IPS-15b (cell line): ENCODE measurements around the gene FBXO38.
A peak's percentile ranks its signal among the peaks of the same experiment; 100 is the strongest.

Source experiments
- H3K27me3 ChIP-seq: one replicate; pipeline ENCODE4 v1.6.1; 2013; ENCODE audit warnings: low read length; ENCODE audit not compliant: control insufficient read depth, insufficient read depth
- H3K36me3 ChIP-seq: one replicate; pipeline ENCODE4 v1.6.1; 2013; ENCODE audit warnings: low read length; ENCODE audit not compliant: control insufficient read depth, insufficient read depth
- H3K4me1 ChIP-seq: one replicate; pipeline ENCODE4 v1.6.1; 2013; ENCODE audit warnings: mild to moderate bottlenecking, low read length; ENCODE audit not compliant: control insufficient read depth, insufficient read depth
- H3K4me3 ChIP-seq: one replicate; pipeline ENCODE4 v1.5.1; 2013; ENCODE audit warnings: low read depth, low read length
- H3K9ac ChIP-seq: one replicate; pipeline ENCODE4 v1.6.1; 2013; ENCODE audit warnings: low read depth, mild to moderate bottlenecking, low read length
- H3K9me3 ChIP-seq: one replicate; pipeline ENCODE4 v1.6.1; 2013; ENCODE audit warnings: mild to moderate bottlenecking, low read length; ENCODE audit not compliant: control insufficient read depth, insufficient read depth

Gene FBXO38

GRCh38 chr5:148364343-148364742 is 19.4 kb upstream of the FBXO38 start:
- H3K36me3 ChIP-seq, result no peaks in the 10 kb centered on the region
- no peak overlapping the region for H3K9ac ChIP-seq
- H3K4me3 ChIP-seq, result no peak overlapping the region
- no peaks in the 10 kb centered on the region for H3K9me3 ChIP-seq
- no peaks in the 10 kb centered on the region for H3K27me3 ChIP-seq
- no peaks in the 10 kb centered on the region for H3K4me1 ChIP-seq

- H3K4me1 ChIP-seq, result no peaks in the 10 kb centered on the region
- H3K4me3 ChIP-seq, result no peak overlapping the region
- no peak overlapping the region for H3K9ac ChIP-seq
- H3K9me3 ChIP-seq, result no peaks in the 10 kb centered on the region
- H3K27me3 ChIP-seq, result no peaks in the 10 kb centered on the region
- no peaks in the 10 kb centered on the region for H3K36me3 ChIP-seq
These were observed 15.5 kb upstream of the FBXO38 start for GRCh38 chr5:148368299-148368698.

GRCh38 chr5:148372166-148372725 is 11.5 kb upstream of the FBXO38 start:
- no peaks in the 10 kb centered on the region for H3K27me3 ChIP-seq
- H3K9ac ChIP-seq, result no peak overlapping the region
- H3K4me3 ChIP-seq, result no peak overlapping the region
- H3K4me1 ChIP-seq, result no peaks in the 10 kb centered on the region
- H3K36me3 ChIP-seq, result no peaks in the 10 kb centered on the region
- H3K9me3 ChIP-seq, result no peaks in the 10 kb centered on the region

- H3K4me1 ChIP-seq, result no peaks in the 10 kb centered on the region
- no peaks in the 10 kb centered on the region for H3K27me3 ChIP-seq
- H3K36me3 ChIP-seq, result no peaks in the 10 kb centered on the region
- no peak overlapping the region for H3K9ac ChIP-seq
- H3K4me3 ChIP-seq, result no peak overlapping the region
- no peaks in the 10 kb centered on the region for H3K9me3 ChIP-seq
These were observed 10.9 kb upstream of the FBXO38 start for GRCh38 chr5:148372893-148373292.

GRCh38 chr5:148374690-148375360 is 8.9 kb upstream of the FBXO38 start:
- no peak overlapping the region for H3K9ac ChIP-seq
- no peaks in the 10 kb centered on the region for H3K27me3 ChIP-seq
- H3K9me3 ChIP-seq, result no peaks in the 10 kb centered on the region
- no peaks in the 10 kb centered on the region for H3K4me1 ChIP-seq
- H3K36me3 ChIP-seq, result no peaks in the 10 kb centered on the region
- H3K4me3 ChIP-seq, result no peak overlapping the region

GRCh38 chr5:148376198-148376597 is 7.6 kb upstream of the FBXO38 start:
- Histone ChIP-seq H3K4me3 (no peak overlapping the region), H3K9me3 (no peaks in the 10 kb centered on the region)

GRCh38 chr5:148378670-148379069 is 5.1 kb upstream of the FBXO38 start:
- no peak overlapping the region for H3K9ac ChIP-seq
- no peaks in the 10 kb centered on the region for H3K9me3 ChIP-seq
- no peaks in the 10 kb centered on the region for H3K4me1 ChIP-seq
- H3K4me3 ChIP-seq, result no peak overlapping the region
- H3K36me3 ChIP-seq, result no peaks in the 10 kb centered on the region
- H3K27me3 ChIP-seq, result no peaks in the 10 kb centered on the region

More at GRCh38 chr5:148376198-148376597, 7.6 kb upstream of the FBXO38 start:
- Histone ChIP-seq H3K27me3 (no peaks in the 10 kb centered on the region), H3K4me1 (no peaks in the 10 kb centered on the region), H3K9ac (no peak overlapping the region), H3K36me3 (no peaks in the 10 kb centered on the region)

GRCh38 chr5:148379340-148379739 is 4.4 kb upstream of the FBXO38 start:
- Histone ChIP-seq H3K4me1 (no peaks in the 10 kb centered on the region), H3K27me3 (no peaks in the 10 kb centered on the region), H3K36me3 (no peaks in the 10 kb centered on the region), H3K9me3 (no peaks in the 10 kb centered on the region), H3K9ac (no peak overlapping the region), H3K4me3 (no peak overlapping the region)

- no peaks in the 10 kb centered on the region for H3K36me3 ChIP-seq
- peaks cover 2% of the 10 kb centered on the region for H3K4me1 ChIP-seq
- H3K9me3 ChIP-seq, result no peaks in the 10 kb centered on the region
- no peak overlapping the region for H3K9ac ChIP-seq
- H3K27me3 ChIP-seq, result no peaks in the 10 kb centered on the region
- H3K4me3 ChIP-seq, result no peak overlapping the region
These were observed 1.9 kb upstream of the FBXO38 start for GRCh38 chr5:148381906-148382305.

- H3K36me3 ChIP-seq, result no peaks in the 10 kb centered on the region
- no peaks in the 10 kb centered on the region for H3K27me3 ChIP-seq
- peak overlapping the region; percentile 55 for H3K9ac ChIP-seq
- H3K9me3 ChIP-seq, result no peaks in the 10 kb centered on the region
- H3K4me3 ChIP-seq, result peak overlapping the region; percentile 95
- H3K4me1 ChIP-seq, result peaks cover 2% of the 10 kb centered on the region
These were observed 797 bp upstream of the FBXO38 start for GRCh38 chr5:148382961-148383360.

GRCh38 chr5:148384380-148384737 is 601 bp downstream of the FBXO38 start:
- Histone ChIP-seq H3K9me3 (no peaks in the 10 kb centered on the region), H3K4me1 (peaks cover 2% of the 10 kb centered on the region), H3K4me3 (peak overlapping the region; percentile 95), H3K27me3 (no peaks in the 10 kb centered on the region), H3K36me3 (no peaks in the 10 kb centered on the region), H3K9ac (peak overlapping the region; percentile 89)

- H3K4me3 ChIP-seq, result peak overlapping the region; percentile 95
- peaks cover 2% of the 10 kb centered on the region for H3K4me1 ChIP-seq
- H3K9me3 ChIP-seq, result no peaks in the 10 kb centered on the region
- H3K36me3 ChIP-seq, result no peaks in the 10 kb centered on the region
- no peak overlapping the region for H3K9ac ChIP-seq
- H3K27me3 ChIP-seq, result no peaks in the 10 kb centered on the region
These were observed 1.3 kb downstream of the FBXO38 start for GRCh38 chr5:148385094-148385493.
